Right lobe of liver (tissue), 4 donors: ENCODE data around the gene FAM89A.
"Not testable (repeated sequence)": the region's sequence is repeated elsewhere in the genome, so short reads cannot be mapped to it uniquely, and the experiment has no call there.

ENCODE experiments used
- POLR2A ChIP-seq: fragments of 450-650 bp; IDR thresholded peaks from one replicate; pipeline ENCODE4 v1.6.1; 2017; ENCODE audit warnings: antibody characterized with exemption, mild to moderate bottlenecking
- TF ChIP-seq, protein P1 (sequence below), 4 donors: fragments of 200-600 bp in 3 of 4; fragments of 450-650 bp in 1 of 4; IDR thresholded peaks; one replicate each; pipeline versions ENCODE4 v1.5.1 to v1.8.0; 2016 to 2022; ENCODE audit warnings: antibody characterized with exemption in 4 of 4, mild to moderate bottlenecking in 2 of 4
- donor health status: DM: no; HTN: no; CAD: no.
- donor health status: DM: no; HTN: no; CAD: no.
- donor health status: DM: no; HTN: yes; CAD: no.

DNA sequence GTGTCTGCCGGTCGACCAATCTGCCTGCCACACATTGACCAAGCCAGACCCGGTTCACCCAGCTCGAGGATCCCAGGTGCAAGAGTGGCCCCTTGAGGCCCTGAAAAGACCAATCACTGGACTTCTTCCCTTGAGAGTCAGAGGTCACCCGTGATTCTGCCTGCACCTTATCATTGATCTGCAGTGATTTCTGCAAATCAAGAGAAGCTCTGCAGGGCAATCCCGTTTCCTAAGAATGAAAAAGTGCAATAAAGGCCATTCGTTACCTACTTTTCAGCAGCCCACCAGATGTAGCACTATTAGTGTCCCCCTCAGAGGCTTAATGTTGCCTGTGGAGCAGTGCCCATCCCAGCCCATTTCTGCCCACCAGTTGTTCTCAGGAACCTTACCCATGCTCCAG, 17.5 kb downstream of the FAM89A start:
- TF ChIP-seq, protein P1, sequence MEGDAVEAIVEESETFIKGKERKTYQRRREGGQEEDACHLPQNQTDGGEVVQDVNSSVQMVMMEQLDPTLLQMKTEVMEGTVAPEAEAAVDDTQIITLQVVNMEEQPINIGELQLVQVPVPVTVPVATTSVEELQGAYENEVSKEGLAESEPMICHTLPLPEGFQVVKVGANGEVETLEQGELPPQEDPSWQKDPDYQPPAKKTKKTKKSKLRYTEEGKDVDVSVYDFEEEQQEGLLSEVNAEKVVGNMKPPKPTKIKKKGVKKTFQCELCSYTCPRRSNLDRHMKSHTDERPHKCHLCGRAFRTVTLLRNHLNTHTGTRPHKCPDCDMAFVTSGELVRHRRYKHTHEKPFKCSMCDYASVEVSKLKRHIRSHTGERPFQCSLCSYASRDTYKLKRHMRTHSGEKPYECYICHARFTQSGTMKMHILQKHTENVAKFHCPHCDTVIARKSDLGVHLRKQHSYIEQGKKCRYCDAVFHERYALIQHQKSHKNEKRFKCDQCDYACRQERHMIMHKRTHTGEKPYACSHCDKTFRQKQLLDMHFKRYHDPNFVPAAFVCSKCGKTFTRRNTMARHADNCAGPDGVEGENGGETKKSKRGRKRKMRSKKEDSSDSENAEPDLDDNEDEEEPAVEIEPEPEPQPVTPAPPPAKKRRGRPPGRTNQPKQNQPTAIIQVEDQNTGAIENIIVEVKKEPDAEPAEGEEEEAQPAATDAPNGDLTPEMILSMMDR (IDR thresholded peaks at IDR 0.05) = not testable (repeated sequence)
- not testable (repeated sequence) for TF ChIP-seq POLR2A
